Measurements from ENCODE around the gene NFAT5. TPM values are rescaled to one million over a fixed set of nuclear protein-coding genes. Genes with fewer than 3 reads are reported as not detected.

Gene NFAT5
- polyA plus RNA-seq, 3 donors, result 2.4 to 6.9 (median 2.5) TPM

DNA sequence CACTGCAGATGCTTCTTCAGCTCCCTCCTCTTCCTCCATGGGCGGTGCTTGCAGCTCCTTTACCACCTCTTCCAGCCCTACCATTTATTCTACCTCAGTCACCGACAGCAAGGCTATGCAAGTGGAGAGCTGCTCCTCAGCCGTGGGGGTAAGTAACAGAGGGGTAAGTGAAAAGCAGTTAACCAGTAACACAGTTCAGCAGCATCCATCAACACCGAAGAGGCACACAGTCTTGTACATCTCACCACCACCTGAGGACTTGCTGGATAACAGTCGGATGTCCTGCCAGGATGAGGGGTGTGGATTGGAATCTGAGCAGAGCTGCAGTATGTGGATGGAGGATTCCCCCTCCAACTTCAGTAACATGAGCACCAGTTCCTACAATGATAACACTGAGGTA, 81.3 kb downstream of the NFAT5 start:
- Histone ChIP-seq H3K27ac (ENCODE audit: low read depth in 1 of 2, low read length in 2 of 2) (no peak overlapping the region), H3K9me3 (replicated peaks in 1 of 2; ENCODE audit: control insufficient read depth in 1 of 2, insufficient read depth in 1 of 2, low read length in 2 of 2) (no peaks in the 10 kb centered on the region), H3K9ac (ENCODE audit: insufficient read depth, low read length, poor library complexity, severe bottlenecking) (no peak overlapping the region), H3K36me3 (replicated peaks in 1 of 2; ENCODE audit: control insufficient read depth in 1 of 2, insufficient read depth in 2 of 2, low read length in 2 of 2) (peaks cover 27 to 49% of the 10 kb centered on the region in 2 donors), H3K4me2 (replicated peaks; ENCODE audit: extremely low read depth, low read length, poor library complexity, severe bottlenecking) (no peak overlapping the region), H4K20me1 (ENCODE audit: insufficient read depth, low read length) (peaks cover 17% of the 10 kb centered on the region), H3K4me3 (replicated peaks in 1 of 3; ENCODE audit: low read depth in 2 of 3, low read length in 3 of 3) (no peak overlapping the region), H3K4me1 (ENCODE audit: control insufficient read depth in 1 of 2, insufficient read depth in 2 of 2, low read length in 2 of 2) (no peaks in the 10 kb centered on the region), H2AFZ (ENCODE audit: insufficient read depth, low read depth, low read length, poor library complexity, severe bottlenecking) (no peak overlapping the region), H3K27me3 (ENCODE audit: control insufficient read depth in 2 of 2, insufficient read depth in 2 of 2, low read length in 2 of 2) (no peaks in the 10 kb centered on the region), H3K79me2 (ENCODE audit: insufficient read depth, low read length) (no peaks in the 10 kb centered on the region)
- H3K4me3 Mint-ChIP-seq, result no peak overlapping the region
- H3K4me1 Mint-ChIP-seq, result peaks cover 2% of the 10 kb centered on the region
- H3K9me3 Mint-ChIP-seq, result no peaks in the 10 kb centered on the region
- no peaks in the 10 kb centered on the region for H3K27me3 Mint-ChIP-seq (ENCODE audit: low read depth in 3 of 3)
- peaks cover 27 to 30% of the 10 kb centered on the region in 2 donors for H3K36me3 Mint-ChIP-seq
- no peak for DNase-seq
- TF ChIP-seq, protein P1, sequence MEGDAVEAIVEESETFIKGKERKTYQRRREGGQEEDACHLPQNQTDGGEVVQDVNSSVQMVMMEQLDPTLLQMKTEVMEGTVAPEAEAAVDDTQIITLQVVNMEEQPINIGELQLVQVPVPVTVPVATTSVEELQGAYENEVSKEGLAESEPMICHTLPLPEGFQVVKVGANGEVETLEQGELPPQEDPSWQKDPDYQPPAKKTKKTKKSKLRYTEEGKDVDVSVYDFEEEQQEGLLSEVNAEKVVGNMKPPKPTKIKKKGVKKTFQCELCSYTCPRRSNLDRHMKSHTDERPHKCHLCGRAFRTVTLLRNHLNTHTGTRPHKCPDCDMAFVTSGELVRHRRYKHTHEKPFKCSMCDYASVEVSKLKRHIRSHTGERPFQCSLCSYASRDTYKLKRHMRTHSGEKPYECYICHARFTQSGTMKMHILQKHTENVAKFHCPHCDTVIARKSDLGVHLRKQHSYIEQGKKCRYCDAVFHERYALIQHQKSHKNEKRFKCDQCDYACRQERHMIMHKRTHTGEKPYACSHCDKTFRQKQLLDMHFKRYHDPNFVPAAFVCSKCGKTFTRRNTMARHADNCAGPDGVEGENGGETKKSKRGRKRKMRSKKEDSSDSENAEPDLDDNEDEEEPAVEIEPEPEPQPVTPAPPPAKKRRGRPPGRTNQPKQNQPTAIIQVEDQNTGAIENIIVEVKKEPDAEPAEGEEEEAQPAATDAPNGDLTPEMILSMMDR (IDR thresholded peaks at IDR 0.05), result no peak
- WGBS (ENCODE audit: insufficient coverage), result no CpG with 5 or more reads among the region's 5 CpGs
- no peak overlapping the region for H3K27ac Mint-ChIP-seq
- intact Hi-C loops (cut with micrococcal nuclease), result loop anchor here in 1 of 2 donors (10.0 kb wide), 1 partner anchor 72 kb away; no protein-coding TSS in a partner anchor

DNA sequence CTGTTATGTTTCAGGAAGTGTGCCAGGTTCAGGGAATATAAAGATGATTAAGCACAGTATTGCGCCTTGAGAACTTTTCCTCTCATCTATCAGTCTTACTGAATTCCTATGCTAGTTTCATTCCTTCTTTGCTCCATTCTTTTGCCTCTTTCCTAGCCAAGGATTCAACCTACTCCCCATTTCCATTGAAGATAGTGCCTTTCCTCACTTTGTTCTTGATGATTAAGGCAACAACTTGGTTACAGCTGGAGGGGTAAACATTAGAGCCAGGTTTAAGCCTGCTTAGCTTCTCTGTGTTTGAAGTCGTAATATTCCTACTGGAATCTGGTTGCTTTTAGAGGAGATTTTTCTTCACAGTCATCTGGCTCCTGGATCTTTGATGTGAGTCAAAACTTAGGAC, 85.5 kb downstream of the NFAT5 start:
- 100% methylated on average over 1 of the region's 2 CpGs for WGBS (ENCODE audit: insufficient coverage)
- Histone ChIP-seq H3K9ac (ENCODE audit: insufficient read depth, low read length, poor library complexity, severe bottlenecking) (no peak overlapping the region), H3K4me1 (ENCODE audit: control insufficient read depth in 1 of 2, insufficient read depth in 2 of 2, low read length in 2 of 2) (no peaks in the 10 kb centered on the region), H3K27me3 (ENCODE audit: control insufficient read depth in 2 of 2, insufficient read depth in 2 of 2, low read length in 2 of 2) (no peaks in the 10 kb centered on the region), H3K27ac (ENCODE audit: low read depth in 1 of 2, low read length in 2 of 2) (no peak overlapping the region), H3K36me3 (replicated peaks in 1 of 2; ENCODE audit: control insufficient read depth in 1 of 2, insufficient read depth in 2 of 2, low read length in 2 of 2) (peaks cover 51 to 88% of the 10 kb centered on the region in 2 donors), H2AFZ (ENCODE audit: insufficient read depth, low read depth, low read length, poor library complexity, severe bottlenecking) (no peak overlapping the region), H3K4me2 (replicated peaks; ENCODE audit: extremely low read depth, low read length, poor library complexity, severe bottlenecking) (no peak overlapping the region), H3K9me3 (replicated peaks in 1 of 2; ENCODE audit: control insufficient read depth in 1 of 2, insufficient read depth in 1 of 2, low read length in 2 of 2) (no peaks in the 10 kb centered on the region), H3K4me3 (replicated peaks in 1 of 3; ENCODE audit: low read depth in 2 of 3, low read length in 3 of 3) (no peak overlapping the region), H4K20me1 (ENCODE audit: insufficient read depth, low read length) (peaks cover 6% of the 10 kb centered on the region), H3K79me2 (ENCODE audit: insufficient read depth, low read length) (no peaks in the 10 kb centered on the region)
- no peak overlapping the region for H3K4me3 Mint-ChIP-seq
- TF ChIP-seq, protein P1 (IDR thresholded peaks at IDR 0.05), result no peak
- no peak overlapping the region for H3K27ac Mint-ChIP-seq
- intact Hi-C loops (cut with micrococcal nuclease), result no loop called here
- H3K4me1 Mint-ChIP-seq, result no peaks in the 10 kb centered on the region
- no peaks in the 10 kb centered on the region for H3K27me3 Mint-ChIP-seq (ENCODE audit: low read depth in 3 of 3)
- DNase-seq, result no peak
- H3K36me3 Mint-ChIP-seq, result peaks cover 49 to 62% of the 10 kb centered on the region in 2 donors
- H3K9me3 Mint-ChIP-seq, result no peaks in the 10 kb centered on the region

Data from CD14-positive monocyte (primary cell).